Transverse colon (tissue), 3 donors: ENCODE measurements around the gene POLD1.
"Not testable (repeated sequence)": the region's sequence is repeated elsewhere in the genome, so short reads cannot be mapped to it uniquely, and the experiment has no call there.

Experiments
- EP300 ChIP-seq: sonication (generic); formaldehyde crosslinking; IDR thresholded peaks from one replicate; pipeline ENCODE4 v1.6.1; 2017; ENCODE audit warnings: antibody characterized with exemption, low read depth
- POLR2A ChIP-seq: fragments of 450-650 bp; IDR thresholded peaks from one replicate; pipeline ENCODE4 v1.6.1; 2016; ENCODE audit warnings: antibody characterized with exemption, mild to moderate bottlenecking, moderate library complexity
- TF ChIP-seq, protein P1 (sequence below), 5 experiments: fragments of 200-600 bp in 3 of 5; fragments of 450-650 bp in 2 of 5; sonication (generic) in 3 of 5; IDR thresholded peaks; 1 replicate in 2 of 5; 2 replicates in 3 of 5; pipeline ENCODE4 v1.5.1; 2016 to 2017; ENCODE audit warnings: antibody characterized with exemption in 5 of 5, inconsistent platforms in 3 of 5, mild to moderate bottlenecking in 2 of 5, moderate library complexity in 1 of 5

- not testable (repeated sequence) for TF ChIP-seq POLR2A, EP300
- TF ChIP-seq, protein P1, sequence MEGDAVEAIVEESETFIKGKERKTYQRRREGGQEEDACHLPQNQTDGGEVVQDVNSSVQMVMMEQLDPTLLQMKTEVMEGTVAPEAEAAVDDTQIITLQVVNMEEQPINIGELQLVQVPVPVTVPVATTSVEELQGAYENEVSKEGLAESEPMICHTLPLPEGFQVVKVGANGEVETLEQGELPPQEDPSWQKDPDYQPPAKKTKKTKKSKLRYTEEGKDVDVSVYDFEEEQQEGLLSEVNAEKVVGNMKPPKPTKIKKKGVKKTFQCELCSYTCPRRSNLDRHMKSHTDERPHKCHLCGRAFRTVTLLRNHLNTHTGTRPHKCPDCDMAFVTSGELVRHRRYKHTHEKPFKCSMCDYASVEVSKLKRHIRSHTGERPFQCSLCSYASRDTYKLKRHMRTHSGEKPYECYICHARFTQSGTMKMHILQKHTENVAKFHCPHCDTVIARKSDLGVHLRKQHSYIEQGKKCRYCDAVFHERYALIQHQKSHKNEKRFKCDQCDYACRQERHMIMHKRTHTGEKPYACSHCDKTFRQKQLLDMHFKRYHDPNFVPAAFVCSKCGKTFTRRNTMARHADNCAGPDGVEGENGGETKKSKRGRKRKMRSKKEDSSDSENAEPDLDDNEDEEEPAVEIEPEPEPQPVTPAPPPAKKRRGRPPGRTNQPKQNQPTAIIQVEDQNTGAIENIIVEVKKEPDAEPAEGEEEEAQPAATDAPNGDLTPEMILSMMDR (IDR thresholded peaks at IDR 0.05) = not testable (repeated sequence)
Observed at GRCh38 chr19:50390952-50391351, 6.8 kb downstream of the POLD1 start.
